Ovary (tissue), 9 donors: ENCODE measurements around the gene RNF32. TPM values are rescaled to one million over a fixed set of nuclear protein-coding genes. Genes with fewer than 3 reads are reported as not detected.

Source experiments
- DNase-seq, 5 donors: peaks; one replicate each; pipeline ENCODE4 v3.0.0-alpha.2; 2019 to 2020
- H3K27ac ChIP-seq, 2 donors: fragments of 200-600 bp; one replicate each; pipeline versions ENCODE4 v1.5.1 to v1.8.0; 2019 to 2022
- H3K27me3 ChIP-seq: fragments of 200-600 bp; one replicate; pipeline ENCODE4 v1.8.0; 2022
- H3K36me3 ChIP-seq: fragments of 200-600 bp; sonication (generic); one replicate; pipeline ENCODE4 v1.5.1; 2019
- H3K4me1 ChIP-seq: one replicate; pipeline ENCODE4 v1.8.1; 2013; ENCODE audit warnings: mild to moderate bottlenecking, moderate library complexity; ENCODE audit not compliant: insufficient read depth
- H3K4me3 ChIP-seq: fragments of 200-600 bp; sonication (generic); one replicate; pipeline ENCODE4 v1.5.1; 2017
- H3K9me3 ChIP-seq, 2 donors: fragments of 200-600 bp in 1 of 2; sonication (generic) in 1 of 2; one replicate each; pipeline versions ENCODE4 v1.5.1 to v1.8.1; 2013 to 2019; ENCODE audit warnings: mild to moderate bottlenecking in 1 of 2, moderate library complexity in 1 of 2
- EP300 ChIP-seq: sonication (generic); formaldehyde crosslinking; IDR thresholded peaks from one replicate; pipeline ENCODE4 v1.6.1; 2017; ENCODE audit warnings: antibody characterized with exemption
- POLR2A ChIP-seq: fragments of 450-650 bp; IDR thresholded peaks from one replicate; pipeline ENCODE4 v1.6.1; 2017; ENCODE audit warnings: antibody characterized with exemption, mild to moderate bottlenecking, moderate library complexity
- WGBS, 3 donors: extraction: QIAGEN DNeasy Blood & Tissue Kit in 1 of 3; methylation state at CpG; one replicate each; pipeline versions ENCODE4 v1.1.5 to v1.1.7; 2013 to 2017; 5-methylcytosine and 5-hydroxymethylcytosine counted together
- intact Hi-C, 4 donors: fragments of 100-400 bp; cut with DNase I; formaldehyde crosslinking; loops; one replicate each; pipeline versions ENCODE4 v1.11.0 to v1.15.1; 2022 to 2023
- polyA plus RNA-seq, 2 donors: library from polyadenylated mRNA; stranded (reverse); fragments of 200-250 nt in 1 of 2; fragments of 350-450 nt in 1 of 2; fragmentation: Illumina TruSeq in 1 of 2; extraction: RNeasy Lipid Tissue Mini Kit (QIAGEN cat#74804) in 1 of 2; gene quantifications; one replicate each; pipeline ENCODE4 v1.2.3, GENCODE V29; 2013 to 2014
- total RNA-seq, 7 donors: library from RNA; depleted of rRNA in 2 of 7; stranded (reverse); fragments of >200 nt in 2 of 7; fragmentation: NEBNext Ultra II Directional in 3 of 7; extraction: Animal tissue kit (Norgen Biotek cat#: 25700) in 3 of 7; gene quantifications; one replicate each; pipeline versions ENCODE4 v1.1.0 to v1.2.4, GENCODE V29; 2016 to 2023
- TF ChIP-seq, protein P1 (sequence below), 3 donors: fragments of 450-650 bp in 2 of 3; fragments of 200-600 bp in 1 of 3; IDR thresholded peaks; one replicate each; pipeline versions ENCODE4 v1.5.1 to v1.8.0; 2016 to 2022; ENCODE audit warnings: antibody characterized with exemption in 3 of 3, mild to moderate bottlenecking in 1 of 3
- donor health status: DM: no; HTN: no; CAD: no; lungs with moderate emphysema.
- donor health status: DM: no; HTN: no; CAD: no.
- donor health status: Bipolar disorder and iron deficiency.
- donor health status: DM: yes; HTN: yes; CAD: no.
- donor health status: DM: no; HTN: no; CAD: no.
- donor health status: DM: yes; HTN: yes; CAD: no.

The RNF32 gene
- total and polyA plus RNA-seq, 9 donors = 0.72 to 2.3 (median 1.6) TPM

DNA sequence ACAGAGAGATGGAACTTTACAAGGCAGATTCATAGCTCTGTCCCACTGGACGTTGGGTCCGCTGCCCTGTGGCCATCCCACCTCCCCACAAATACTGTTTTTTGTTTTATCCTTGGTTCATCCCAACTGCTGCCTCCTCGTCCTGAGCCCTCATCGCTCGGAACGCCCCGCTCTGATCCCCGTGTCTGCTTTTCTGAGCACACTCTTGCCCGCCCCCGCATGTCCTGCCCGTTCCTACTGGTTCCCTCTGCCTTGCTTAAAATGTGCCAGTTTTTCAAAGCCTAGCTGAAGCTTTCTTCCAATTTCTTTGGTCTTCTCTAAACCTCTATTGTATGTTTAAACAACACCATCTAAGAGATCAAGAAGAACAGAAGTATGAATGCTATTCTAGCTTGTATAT lies 19.4 kb downstream of the RNF32 start:
- no peak for DNase-seq
- intact Hi-C loops = no loop called here
- H3K4me3 ChIP-seq = no peak overlapping the region

DNA sequence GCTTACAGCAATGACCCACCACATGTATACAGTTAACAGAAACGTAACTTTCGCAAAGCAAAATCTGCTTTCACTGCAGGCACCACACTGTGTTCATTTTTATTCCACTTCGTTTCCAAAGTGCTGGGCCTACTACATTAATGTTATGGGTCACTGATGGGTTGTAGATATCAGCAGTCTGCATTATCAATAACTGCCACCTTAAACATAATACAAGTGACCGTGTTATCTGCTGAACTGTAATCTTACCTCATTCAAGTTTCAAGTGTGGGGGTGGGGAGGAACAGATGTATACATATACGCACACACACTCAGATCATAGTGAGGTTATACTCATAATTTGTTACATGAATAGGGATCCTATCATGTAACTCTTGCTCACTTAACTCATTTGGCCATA lies 21.1 kb downstream of the RNF32 start:
- H3K4me1 ChIP-seq = no peaks in the 10 kb centered on the region
- WGBS, 3 donors = 85 to 88% (median 87%) methylated on average over 5 of the region's 5 CpGs
- H3K36me3 ChIP-seq = no peaks in the 10 kb centered on the region
- no peak overlapping the region for H3K4me3 ChIP-seq
- no peaks in the 10 kb centered on the region for H3K9me3 ChIP-seq
- TF ChIP-seq EP300 (no peak), POLR2A (no peak)
- TF ChIP-seq, protein P1, sequence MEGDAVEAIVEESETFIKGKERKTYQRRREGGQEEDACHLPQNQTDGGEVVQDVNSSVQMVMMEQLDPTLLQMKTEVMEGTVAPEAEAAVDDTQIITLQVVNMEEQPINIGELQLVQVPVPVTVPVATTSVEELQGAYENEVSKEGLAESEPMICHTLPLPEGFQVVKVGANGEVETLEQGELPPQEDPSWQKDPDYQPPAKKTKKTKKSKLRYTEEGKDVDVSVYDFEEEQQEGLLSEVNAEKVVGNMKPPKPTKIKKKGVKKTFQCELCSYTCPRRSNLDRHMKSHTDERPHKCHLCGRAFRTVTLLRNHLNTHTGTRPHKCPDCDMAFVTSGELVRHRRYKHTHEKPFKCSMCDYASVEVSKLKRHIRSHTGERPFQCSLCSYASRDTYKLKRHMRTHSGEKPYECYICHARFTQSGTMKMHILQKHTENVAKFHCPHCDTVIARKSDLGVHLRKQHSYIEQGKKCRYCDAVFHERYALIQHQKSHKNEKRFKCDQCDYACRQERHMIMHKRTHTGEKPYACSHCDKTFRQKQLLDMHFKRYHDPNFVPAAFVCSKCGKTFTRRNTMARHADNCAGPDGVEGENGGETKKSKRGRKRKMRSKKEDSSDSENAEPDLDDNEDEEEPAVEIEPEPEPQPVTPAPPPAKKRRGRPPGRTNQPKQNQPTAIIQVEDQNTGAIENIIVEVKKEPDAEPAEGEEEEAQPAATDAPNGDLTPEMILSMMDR (IDR thresholded peaks at IDR 0.05) = no peak
- no peak for DNase-seq
- H3K27ac ChIP-seq = no peak overlapping the region
- intact Hi-C loops = no loop called here
- no peaks in the 10 kb centered on the region for H3K27me3 ChIP-seq

More for the DNA sequence above, 19.4 kb downstream of the RNF32 start:
- no peak overlapping the region for H3K27ac ChIP-seq
- TF ChIP-seq POLR2A = no peak
- H3K9me3 ChIP-seq = no peaks in the 10 kb centered on the region
- no peaks in the 10 kb centered on the region for H3K27me3 ChIP-seq
- H3K36me3 ChIP-seq = no peaks in the 10 kb centered on the region
- no peaks in the 10 kb centered on the region for H3K4me1 ChIP-seq
- WGBS, 3 donors = 42 to 54% (median 44%) methylated on average over 11 of the region's 11 CpGs

DNA sequence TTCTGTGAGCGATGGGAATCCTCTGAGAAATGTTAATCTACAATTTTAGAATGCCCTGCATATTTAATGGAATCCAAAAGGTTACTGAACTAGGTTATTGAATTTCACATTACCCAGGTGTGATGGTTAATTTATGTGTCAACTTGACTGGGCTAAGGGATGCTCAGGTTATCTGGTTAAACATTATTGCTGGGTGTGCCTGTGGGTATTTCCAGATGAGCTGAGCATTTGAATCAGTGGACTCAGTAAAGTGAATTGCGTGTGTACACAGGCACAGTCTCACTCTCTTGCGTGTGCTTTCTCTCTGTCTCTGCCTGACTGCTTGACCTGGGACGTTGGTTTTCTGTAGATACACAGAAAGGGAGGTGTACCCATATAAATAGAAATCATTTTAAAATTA lies 21.7 kb downstream of the RNF32 start:
- intact Hi-C loops = no loop called here
- H3K27me3 ChIP-seq = no peaks in the 10 kb centered on the region
- H3K36me3 ChIP-seq = no peaks in the 10 kb centered on the region
- H3K4me3 ChIP-seq = no peak overlapping the region
- no peaks in the 10 kb centered on the region for H3K9me3 ChIP-seq
- DNase-seq = no peak
- no peak overlapping the region for H3K27ac ChIP-seq
- WGBS, 3 donors = 85 to 88% (median 87%) methylated on average over 4 of the region's 4 CpGs
- no peak for TF ChIP-seq EP300
- TF ChIP-seq, protein P1 (IDR thresholded peaks at IDR 0.05) = no peak
- TF ChIP-seq POLR2A = no peak
- H3K4me1 ChIP-seq = no peaks in the 10 kb centered on the region

DNA sequence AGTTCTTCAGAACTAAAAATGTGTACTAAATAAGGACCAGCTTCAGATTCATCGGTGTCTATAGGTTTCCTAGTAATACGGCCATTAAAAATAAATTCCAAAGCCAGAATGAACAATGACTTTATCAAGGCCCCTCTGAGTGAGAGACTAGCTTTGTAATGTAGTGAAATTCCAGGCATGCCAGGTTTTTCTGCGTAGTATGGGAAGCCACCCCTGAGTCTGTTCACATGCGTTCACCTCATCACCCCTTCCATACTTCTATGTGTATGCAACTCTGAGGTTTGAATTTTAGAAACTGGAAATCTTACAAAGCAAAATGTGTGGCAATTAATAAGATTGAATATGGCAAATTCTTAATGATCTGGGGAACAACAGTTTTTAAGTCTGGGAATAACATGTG lies 24.5 kb downstream of the RNF32 start:
- TF ChIP-seq POLR2A = no peak
- TF ChIP-seq, protein P1 (IDR thresholded peaks at IDR 0.05) = no peak
- no peak for TF ChIP-seq EP300
- no peak for DNase-seq
- Histone ChIP-seq H3K4me3 (no peak overlapping the region), H3K36me3 (no peaks in the 10 kb centered on the region), H3K27ac (no peak overlapping the region), H3K9me3 (no peaks in the 10 kb centered on the region), H3K4me1 (no peaks in the 10 kb centered on the region), H3K27me3 (no peaks in the 10 kb centered on the region)
- WGBS, 3 donors = 74 to 91% (median 82%) methylated on average over 4 of the region's 4 CpGs
- intact Hi-C loops = no loop called here

DNA sequence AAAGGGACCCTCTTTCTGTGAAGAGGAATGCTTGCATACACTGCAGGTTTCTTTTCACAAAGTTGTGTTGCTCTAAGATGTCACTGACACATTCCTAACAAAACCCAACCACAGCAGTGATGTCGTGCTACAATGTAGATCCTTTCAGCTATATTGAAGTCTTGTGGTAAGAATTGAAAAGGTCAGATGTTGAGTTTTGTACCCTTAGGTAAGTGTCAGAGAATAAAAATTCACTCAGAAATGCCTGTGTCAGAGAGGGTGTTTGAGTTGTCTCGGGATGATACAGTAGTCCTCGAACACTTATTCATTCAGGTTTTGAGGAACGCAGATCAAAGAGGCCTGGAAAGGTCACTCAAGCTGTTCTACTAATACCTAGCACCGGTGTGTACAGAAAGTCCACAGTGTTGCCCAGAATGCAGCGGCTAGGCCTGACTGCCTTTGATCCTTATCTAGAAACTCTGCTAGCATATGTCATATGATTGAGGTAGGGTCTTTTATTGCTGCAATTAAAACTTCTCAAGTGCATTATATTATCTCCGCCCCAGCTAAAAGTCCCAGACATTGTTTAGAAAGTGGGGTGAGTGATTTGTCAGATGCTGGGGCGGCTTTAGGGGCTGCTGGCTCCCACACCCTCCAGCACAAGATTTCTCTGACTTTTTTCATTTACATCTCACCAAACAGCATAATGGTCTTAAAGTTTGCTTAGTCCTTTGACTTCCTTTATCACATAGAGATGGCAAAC lies 26.0 kb downstream of the RNF32 start:
- H3K27me3 ChIP-seq = no peaks in the 10 kb centered on the region
- no peaks in the 10 kb centered on the region for H3K4me1 ChIP-seq
- no peaks in the 10 kb centered on the region for H3K9me3 ChIP-seq
- DNase-seq = no peak
- no peaks in the 10 kb centered on the region for H3K36me3 ChIP-seq
- intact Hi-C loops = no loop called here
- H3K4me3 ChIP-seq = no peak overlapping the region
- WGBS, 3 donors = 58 to 69% (median 68%) methylated on average over 8 of the region's 8 CpGs
- TF ChIP-seq, protein P1 (IDR thresholded peaks at IDR 0.05) = no peak
- no peak for TF ChIP-seq EP300
- no peak for TF ChIP-seq POLR2A
- H3K27ac ChIP-seq = no peak overlapping the region
